ENCODE data around the gene PODNL1. TPM values are rescaled to one million over a fixed set of nuclear protein-coding genes. Genes with fewer than 3 reads are reported as not detected.

The PODNL1 gene
- total and polyA plus RNA-seq, 7 donors: 0.07 to 1.3 (median 0.36) TPM

DNA sequence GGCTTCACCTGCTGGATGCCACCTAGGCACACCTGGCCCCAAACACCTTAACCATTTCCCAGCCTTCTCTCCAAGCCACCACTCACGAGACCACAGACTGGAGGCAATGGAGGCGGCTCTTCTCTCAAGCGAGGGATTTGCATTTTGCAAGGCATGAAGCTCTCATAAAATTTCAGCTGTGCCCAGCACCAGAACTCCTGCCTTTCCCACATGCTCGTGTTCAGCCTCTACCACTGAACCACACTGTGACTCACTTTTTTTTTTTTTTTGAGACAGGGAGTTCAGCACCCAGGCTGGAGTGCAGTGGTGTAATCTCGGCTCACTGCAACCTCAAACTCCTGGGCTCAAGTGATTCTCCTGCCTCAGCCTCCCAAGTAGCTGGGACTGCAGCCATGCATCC is 50.7 kb downstream of the PODNL1 start:
- WGBS, 3 donors: 73 to 83% (median 76%) methylated on average over 4 to 5 of the region's 5 CpGs
- intact Hi-C loops (cut with DNase I): loop anchor here in 1 of 2 donors (10.0 kb wide), 1 partner anchor 457 kb away; no protein-coding TSS in a partner anchor
- no peak overlapping the region for H3K27ac ChIP-seq
- no peaks in the 10 kb centered on the region for H3K9me3 ChIP-seq
- ATAC-seq (no peak), DNase-seq (no peak)
- H3K27me3 ChIP-seq (ENCODE audit: insufficient read depth in 3 of 3, low read length in 2 of 3): no peaks in the 10 kb centered on the region
- no peaks in the 10 kb centered on the region for H3K36me3 ChIP-seq (ENCODE audit: insufficient read depth in 1 of 2, low read depth in 1 of 2)
- TF ChIP-seq, protein P1, sequence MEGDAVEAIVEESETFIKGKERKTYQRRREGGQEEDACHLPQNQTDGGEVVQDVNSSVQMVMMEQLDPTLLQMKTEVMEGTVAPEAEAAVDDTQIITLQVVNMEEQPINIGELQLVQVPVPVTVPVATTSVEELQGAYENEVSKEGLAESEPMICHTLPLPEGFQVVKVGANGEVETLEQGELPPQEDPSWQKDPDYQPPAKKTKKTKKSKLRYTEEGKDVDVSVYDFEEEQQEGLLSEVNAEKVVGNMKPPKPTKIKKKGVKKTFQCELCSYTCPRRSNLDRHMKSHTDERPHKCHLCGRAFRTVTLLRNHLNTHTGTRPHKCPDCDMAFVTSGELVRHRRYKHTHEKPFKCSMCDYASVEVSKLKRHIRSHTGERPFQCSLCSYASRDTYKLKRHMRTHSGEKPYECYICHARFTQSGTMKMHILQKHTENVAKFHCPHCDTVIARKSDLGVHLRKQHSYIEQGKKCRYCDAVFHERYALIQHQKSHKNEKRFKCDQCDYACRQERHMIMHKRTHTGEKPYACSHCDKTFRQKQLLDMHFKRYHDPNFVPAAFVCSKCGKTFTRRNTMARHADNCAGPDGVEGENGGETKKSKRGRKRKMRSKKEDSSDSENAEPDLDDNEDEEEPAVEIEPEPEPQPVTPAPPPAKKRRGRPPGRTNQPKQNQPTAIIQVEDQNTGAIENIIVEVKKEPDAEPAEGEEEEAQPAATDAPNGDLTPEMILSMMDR (IDR thresholded peaks at IDR 0.05): no peak
- no peak overlapping the region for H3K4me3 ChIP-seq
- no peaks in the 10 kb centered on the region for H3K4me1 ChIP-seq

- TF ChIP-seq, protein P1 (IDR thresholded peaks at IDR 0.05): no peak
These were observed 51.2 kb downstream of the PODNL1 start for GRCh38 chr19:13887018-13887436.

DNA sequence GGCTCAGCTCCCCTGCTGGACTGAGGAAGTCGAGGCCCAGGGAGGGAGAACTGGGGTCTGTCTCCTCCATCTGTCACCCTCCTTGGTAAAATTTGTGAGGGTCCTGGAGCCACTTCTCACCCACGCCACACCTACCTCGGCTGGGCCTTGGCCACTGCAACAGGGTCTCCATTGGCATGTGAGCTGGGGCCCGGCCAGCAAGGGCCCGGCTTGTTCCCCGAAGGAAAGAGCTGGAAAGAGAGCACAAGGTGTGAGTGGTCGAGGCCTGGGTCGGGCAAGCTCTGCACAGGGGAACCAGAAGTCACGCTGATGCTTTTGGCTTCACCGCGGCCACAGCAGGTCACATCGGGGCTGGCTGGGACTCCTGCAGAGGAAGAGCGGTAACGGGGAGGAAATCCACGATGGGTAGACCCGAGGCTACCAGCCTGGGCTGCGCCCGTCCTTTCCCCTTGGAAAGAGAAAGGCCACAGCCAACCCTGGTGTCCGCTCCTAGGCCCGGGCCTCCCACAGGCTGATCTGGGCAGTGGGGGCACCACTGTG is 52.3 kb downstream of the PODNL1 start:
- peaks cover under 1% of the 10 kb centered on the region for H3K4me1 ChIP-seq

More at GRCh38 chr19:13887018-13887436, 51.2 kb downstream of the PODNL1 start:
- DNase-seq (no peak), ATAC-seq (no peak)
- intact Hi-C loops (cut with DNase I): loop anchor here in 1 of 2 donors (10.0 kb wide), 1 partner anchor 458 kb away; no protein-coding TSS in a partner anchor
- Histone ChIP-seq H3K27me3 (ENCODE audit: insufficient read depth in 3 of 3, low read length in 2 of 3) (no peaks in the 10 kb centered on the region), H3K27ac (no peak overlapping the region), H3K4me1 (no peaks in the 10 kb centered on the region), H3K9me3 (no peaks in the 10 kb centered on the region), H3K4me3 (no peak overlapping the region), H3K36me3 (ENCODE audit: insufficient read depth in 1 of 2, low read depth in 1 of 2) (no peaks in the 10 kb centered on the region)
- 56 to 63% (median 62%) methylated on average over 16 of the region's 16 CpGs for WGBS, 3 donors

DNA sequence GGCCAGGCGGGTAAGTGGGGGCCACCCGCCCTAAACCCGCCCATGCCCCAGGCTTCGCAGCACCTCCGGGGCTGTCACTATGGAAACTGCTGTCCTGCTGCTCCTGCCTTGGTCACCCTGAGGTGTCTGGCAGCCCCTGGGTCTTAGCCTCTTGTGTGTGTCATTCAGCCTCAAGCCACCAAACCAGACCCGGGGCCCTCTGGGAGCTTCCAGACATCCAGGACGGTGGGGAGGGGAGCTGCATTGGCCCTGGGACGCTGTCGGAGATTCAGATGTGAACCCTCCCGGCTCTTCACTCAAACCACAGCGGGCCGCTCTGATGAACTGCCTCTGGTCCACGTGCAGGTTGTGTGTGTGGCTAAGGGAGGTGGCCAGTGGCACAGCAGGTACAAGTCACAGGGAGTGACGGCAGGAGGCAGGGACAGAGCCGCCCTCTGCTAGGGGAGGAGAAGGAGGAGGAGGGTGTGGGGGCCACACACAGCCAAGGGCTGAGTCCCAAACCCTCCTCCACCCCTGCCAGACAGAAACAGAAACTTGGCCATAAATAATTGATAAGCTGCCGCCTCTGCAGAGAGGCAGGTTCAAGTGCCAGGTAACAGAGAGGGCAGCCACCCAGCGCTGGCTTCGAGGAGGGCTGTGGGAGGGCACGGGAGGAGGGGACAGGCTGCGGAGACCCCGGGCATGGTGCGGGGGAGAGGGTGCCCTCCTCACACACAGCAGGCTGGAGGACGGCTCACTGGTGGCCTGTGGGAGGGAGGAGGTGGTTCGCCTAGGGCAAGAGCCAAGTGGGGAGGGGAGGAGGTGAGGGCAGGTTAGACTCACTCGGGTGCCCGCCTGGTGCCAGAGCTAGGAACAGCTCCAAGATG is 53.3 kb downstream of the PODNL1 start:
- intact Hi-C loops (cut with DNase I): loop anchor here (5.0 to 10.0 kb wide), 2 partner anchors 187 to 460 kb away; partner anchors contain the start of gene MISP3 (in 1 of the 2)
- DNase-seq (no peak), ATAC-seq (no peak)
- TF ChIP-seq, protein P1 (IDR thresholded peaks at IDR 0.05): no peak
- Histone ChIP-seq H3K36me3 (ENCODE audit: insufficient read depth in 1 of 2, low read depth in 1 of 2) (no peaks in the 10 kb centered on the region), H3K27me3 (ENCODE audit: insufficient read depth in 3 of 3, low read length in 2 of 3) (no peaks in the 10 kb centered on the region), H3K4me1 (peaks cover 8% of the 10 kb centered on the region), H3K4me3 (no peak overlapping the region), H3K9me3 (no peaks in the 10 kb centered on the region), H3K27ac (no peak overlapping the region)
- WGBS, 3 donors: 65 to 70% (median 66%) methylated on average over 22 to 26 of the region's 26 CpGs

More for the DNA sequence above, 52.3 kb downstream of the PODNL1 start:
- no peaks in the 10 kb centered on the region for H3K27me3 ChIP-seq (ENCODE audit: insufficient read depth in 3 of 3, low read length in 2 of 3)
- H3K36me3 ChIP-seq (ENCODE audit: insufficient read depth in 1 of 2, low read depth in 1 of 2): no peaks in the 10 kb centered on the region
- DNase-seq (no peak), ATAC-seq (no peak)
- no peak overlapping the region for H3K4me3 ChIP-seq
- no peaks in the 10 kb centered on the region for H3K9me3 ChIP-seq
- intact Hi-C loops (cut with DNase I): loop anchor here in 1 of 2 donors (10.0 kb wide), 1 partner anchor 459 kb away; no protein-coding TSS in a partner anchor
- 90 to 92% (median 91%) methylated on average over 20 of the region's 20 CpGs for WGBS, 3 donors
- TF ChIP-seq, protein P1 (IDR thresholded peaks at IDR 0.05): no peak
- no peak overlapping the region for H3K27ac ChIP-seq

Data from psoas muscle (tissue), 8 donors.